Peyer's patch (tissue), 4 donors: ENCODE measurements around the gene PBRM1. TPM values are rescaled to one million over a fixed set of nuclear protein-coding genes. Genes with fewer than 3 reads are reported as not detected.

Experiments used
- DNase-seq, 3 donors: peaks; one replicate each; pipeline ENCODE4 v3.0.0-alpha.2; 2017 to 2019
- H3K27ac ChIP-seq, 4 donors: fragments of 200-600 bp; sonication (generic); one replicate each; pipeline ENCODE4 v1.5.1; 2016 to 2019
- H3K27me3 ChIP-seq, 2 donors: fragments of 200-600 bp; sonication (generic); one replicate each; pipeline ENCODE4 v1.5.1; 2019
- H3K36me3 ChIP-seq, 3 donors: fragments of 200-600 bp; sonication (generic); one replicate each; pipeline ENCODE4 v1.5.1; 2016 to 2019
- H3K4me1 ChIP-seq, 4 donors: fragments of 200-600 bp; sonication (generic); one replicate each; pipeline ENCODE4 v1.5.1; 2016 to 2019
- H3K4me3 ChIP-seq, 4 donors: fragments of 200-600 bp; sonication (generic); 1 replicate in 3 of 4; 2 replicates in 1 of 4; pipeline ENCODE4 v1.5.1; 2016 to 2019; ENCODE audit warnings: mild to moderate bottlenecking in 1 of 4
- H3K9me3 ChIP-seq, 4 donors: fragments of 200-600 bp; sonication (generic); one replicate each; pipeline ENCODE4 v1.5.1; 2016 to 2019; ENCODE audit warnings: mild to moderate bottlenecking in 1 of 4
- CTCF ChIP-seq, 6 experiments: fragments of 450-650 bp in 4 of 6; fragments of 200-600 bp in 2 of 6; sonication (generic) in 1 of 6; IDR thresholded peaks; one replicate each; pipeline ENCODE4 v1.5.1; 2017 to 2019; ENCODE audit warnings: antibody characterized with exemption in 6 of 6, mild to moderate bottlenecking in 3 of 6, moderate library complexity in 1 of 6
- POLR2A ChIP-seq, 2 donors: fragments of 450-650 bp; IDR thresholded peaks; one replicate each; pipeline ENCODE4 v1.5.1; 2017; ENCODE audit warnings: antibody characterized with exemption in 2 of 2, mild to moderate bottlenecking in 2 of 2, moderate library complexity in 2 of 2
- total RNA-seq, 4 donors: library from RNA; depleted of rRNA; stranded (reverse); fragments of >200 nt; gene quantifications; one replicate each; pipeline ENCODE4 v1.1.0, GENCODE V29; 2016

PBRM1 gene
- total RNA-seq, 4 donors from 2014 or later, result 68.1 to 120 (median 82.1) TPM

- no peak overlapping the region for H3K27ac ChIP-seq
Observed at GRCh38 chr3:52555056-52555455, 130.7 kb downstream of the PBRM1 start.

GRCh38 chr3:52554026-52554755 is 131.5 kb downstream of the PBRM1 start:
- Histone ChIP-seq H3K4me3 (no peak overlapping the region), H3K9me3 (no peaks in the 10 kb centered on the region), H3K27me3 (no peaks in the 10 kb centered on the region), H3K4me1 (no peaks in the 10 kb centered on the region), H3K27ac (no peak overlapping the region), H3K36me3 (peaks cover 0 to 77% (median 0%) of the 10 kb centered on the region in 3 donors)
- no peak for TF ChIP-seq CTCF (IDR thresholded peaks at IDR 0.05)
- no peak for TF ChIP-seq POLR2A (IDR thresholded peaks at IDR 0.05)
- no peak for DNase-seq

More at GRCh38 chr3:52555056-52555455, 130.7 kb downstream of the PBRM1 start:
- H3K4me1 ChIP-seq, result no peaks in the 10 kb centered on the region
- no peak for DNase-seq
- H3K36me3 ChIP-seq, result peaks cover 0 to 77% (median 0%) of the 10 kb centered on the region in 3 donors
- H3K9me3 ChIP-seq, result no peaks in the 10 kb centered on the region
- H3K4me3 ChIP-seq, result no peak overlapping the region
- TF ChIP-seq POLR2A (IDR thresholded peaks at IDR 0.05) (no peak), CTCF (IDR thresholded peaks at IDR 0.05) (no peak)
- no peaks in the 10 kb centered on the region for H3K27me3 ChIP-seq

GRCh38 chr3:52552089-52552488 is 133.6 kb downstream of the PBRM1 start:
- peaks cover 0 to 77% (median 0%) of the 10 kb centered on the region in 3 donors for H3K36me3 ChIP-seq
- no peak for TF ChIP-seq CTCF (IDR thresholded peaks at IDR 0.05)
- no peak for TF ChIP-seq POLR2A (IDR thresholded peaks at IDR 0.05)
- H3K9me3 ChIP-seq, result no peaks in the 10 kb centered on the region
- H3K4me3 ChIP-seq, result no peak overlapping the region
- no peak for DNase-seq
- H3K27me3 ChIP-seq, result no peaks in the 10 kb centered on the region
- no peaks in the 10 kb centered on the region for H3K4me1 ChIP-seq
- H3K27ac ChIP-seq, result no peak overlapping the region

GRCh38 chr3:52551118-52551517 is 134.6 kb downstream of the PBRM1 start:
- no peak for TF ChIP-seq CTCF (IDR thresholded peaks at IDR 0.05)
- no peak for TF ChIP-seq POLR2A (IDR thresholded peaks at IDR 0.05)
- peaks cover 0 to 85% (median 0%) of the 10 kb centered on the region in 3 donors for H3K36me3 ChIP-seq
- H3K27me3 ChIP-seq, result no peaks in the 10 kb centered on the region
- H3K4me3 ChIP-seq, result no peak overlapping the region
- no peaks in the 10 kb centered on the region for H3K9me3 ChIP-seq
- H3K4me1 ChIP-seq, result no peaks in the 10 kb centered on the region
- DNase-seq, result no peak
- no peak overlapping the region for H3K27ac ChIP-seq

- H3K9me3 ChIP-seq, result no peaks in the 10 kb centered on the region
- TF ChIP-seq CTCF (IDR thresholded peaks at IDR 0.05) (no peak), POLR2A (IDR thresholded peaks at IDR 0.05) (no peak)
- H3K4me3 ChIP-seq, result no peak overlapping the region
- no peaks in the 10 kb centered on the region for H3K4me1 ChIP-seq
- H3K27ac ChIP-seq, result no peak overlapping the region
- DNase-seq, result no peak
- H3K27me3 ChIP-seq, result no peaks in the 10 kb centered on the region
- peaks cover 0 to 70% (median 0%) of the 10 kb centered on the region in 3 donors for H3K36me3 ChIP-seq
Observed at GRCh38 chr3:52547143-52547542, 138.6 kb downstream of the PBRM1 start.
